Measurements from ENCODE around the gene AGPAT1.

DNA sequence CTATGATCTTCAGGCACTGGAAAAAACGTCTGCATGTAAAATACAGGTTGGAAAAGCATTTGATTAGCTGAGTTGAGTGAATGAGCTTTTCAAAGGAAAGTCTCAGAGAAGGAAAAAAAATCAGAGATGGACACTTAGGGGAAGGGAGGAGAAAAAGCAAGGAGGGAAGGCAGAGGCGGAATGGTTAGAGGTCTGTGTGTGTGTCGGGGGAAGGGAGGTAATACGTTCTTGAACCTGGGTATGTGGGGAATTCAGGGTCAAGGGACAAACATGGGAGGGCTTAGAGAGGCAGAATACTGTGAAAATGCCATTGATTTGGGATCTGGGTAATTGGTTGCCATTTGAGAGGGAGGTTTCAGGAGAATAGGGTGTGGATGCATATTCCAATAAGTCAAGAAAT, 29.2 kb downstream of the AGPAT1 start:
- TF ChIP-seq POLR2A (IDR thresholded peaks at IDR 0.05) (no peak), CTCF (IDR thresholded peaks at IDR 0.05 in 4 of 5, conservative IDR thresholded peaks at IDR 0.05 in 1 of 5) (no peak)
